Uterus (tissue), 2 donors: ENCODE results near the gene SV2C.

Experiments
- CTCF ChIP-seq, 4 experiments: fragments of 200-600 bp in 2 of 4; fragments of 450-650 bp in 2 of 4; sonication (generic) in 2 of 4; IDR thresholded peaks; one replicate each; pipeline ENCODE4 v1.5.1; 2016 to 2019; ENCODE audit warnings: antibody characterized with exemption in 4 of 4, mild to moderate bottlenecking in 2 of 4, moderate library complexity in 1 of 4
- POLR2A ChIP-seq, 2 donors: fragments of 450-650 bp; IDR thresholded peaks; one replicate each; pipeline ENCODE4 v1.6.1; 2016; ENCODE audit warnings: antibody characterized with exemption in 2 of 2, mild to moderate bottlenecking in 1 of 2, moderate library complexity in 1 of 2

GRCh38 chr5:76278261-76278789 is 195.1 kb downstream of the SV2C start:
- TF ChIP-seq CTCF (IDR thresholded peaks at IDR 0.05) (no peak), POLR2A (IDR thresholded peaks at IDR 0.05) (no peak)
